Liver (tissue), 9 donors: ENCODE measurements around the gene E2F2. TPM values are rescaled to one million over a fixed set of nuclear protein-coding genes. Genes with fewer than 3 reads are reported as not detected.

ENCODE experiments used
- DNase-seq: peaks from one replicate; pipeline ENCODE4 v3.0.0-alpha.2; 2017; ENCODE audit warnings: low spot score
- H3K27ac ChIP-seq, 2 donors: one replicate each; pipeline ENCODE4 v1.7.0; 2013; ENCODE audit warnings: inconsistent platforms in 2 of 2, low read length in 2 of 2, control low read depth in 1 of 2, low read depth in 1 of 2, mild to moderate bottlenecking in 1 of 2
- H3K27me3 ChIP-seq, 4 donors: one replicate each; pipeline versions ENCODE4 v1.6.1 to v1.7.0; 2013; ENCODE audit warnings: low read length in 3 of 4, inconsistent platforms in 1 of 4, mild to moderate bottlenecking in 1 of 4, moderate library complexity in 1 of 4; ENCODE audit not compliant: control insufficient read depth in 4 of 4, insufficient read depth in 4 of 4
- H3K36me3 ChIP-seq, 4 donors: one replicate each; pipeline versions ENCODE4 v1.6.1 to v1.7.0; 2013; ENCODE audit warnings: low read length in 3 of 4, mild to moderate bottlenecking in 3 of 4, low read depth in 1 of 4, moderate library complexity in 1 of 4; ENCODE audit not compliant: control insufficient read depth in 4 of 4, insufficient read depth in 3 of 4
- H3K4me1 ChIP-seq, 4 donors: one replicate each; pipeline versions ENCODE4 v1.6.1 to v1.7.0; 2013; ENCODE audit warnings: low read length in 3 of 4, mild to moderate bottlenecking in 3 of 4, moderate library complexity in 1 of 4; ENCODE audit not compliant: control insufficient read depth in 4 of 4, insufficient read depth in 4 of 4
- H3K4me3 ChIP-seq, 3 donors: one replicate each; pipeline versions ENCODE4 v1.6.1 to v1.7.0; 2013; ENCODE audit warnings: low read length in 3 of 3, control low read depth in 1 of 3, low read depth in 1 of 3, mild to moderate bottlenecking in 1 of 3
- H3K9ac ChIP-seq, 2 donors: one replicate each; pipeline ENCODE4 v1.7.0; 2013; ENCODE audit warnings: low read length in 2 of 2, mild to moderate bottlenecking in 2 of 2, moderate library complexity in 2 of 2, control low read depth in 1 of 2, low read depth in 1 of 2
- H3K9me3 ChIP-seq, 4 donors: one replicate each; pipeline versions ENCODE4 v1.6.1 to v1.7.0; 2013; ENCODE audit warnings: low read length in 3 of 4; ENCODE audit not compliant: control insufficient read depth in 4 of 4
- ATF3 ChIP-seq: IDR thresholded peaks from 2 replicates; pipeline ENCODE4 v1.6.1; 2016; ENCODE audit warnings: antibody characterized with exemption
- CTCF ChIP-seq: fragments of 150-350 bp; IDR thresholded peaks from 2 replicates; pipeline ENCODE4 v1.5.1; 2017; ENCODE audit warnings: improper control_type of control experiment, low read depth, low read length; ENCODE audit not compliant: missing input control
- EGR1 ChIP-seq, 2 donors: IDR thresholded peaks; 2 replicates each; pipeline ENCODE4 v1.6.1; 2016 to 2018; ENCODE audit warnings: antibody characterized with exemption in 2 of 2, low read depth in 2 of 2
- FOXA2 ChIP-seq: IDR thresholded peaks from 2 replicates; pipeline ENCODE4 v1.6.1; 2016; ENCODE audit warnings: antibody characterized with exemption
- GABPA ChIP-seq, 2 donors: IDR thresholded peaks in 1 of 2; conservative IDR thresholded peaks in 1 of 2; 2 replicates each; pipeline ENCODE4 v1.6.1; 2016; ENCODE audit warnings: antibody characterized with exemption in 2 of 2, mild to moderate bottlenecking in 1 of 2, moderate library complexity in 1 of 2
- HNF4A ChIP-seq, 2 donors: conservative IDR thresholded peaks; 2 replicates each; pipeline ENCODE4 v1.6.1; 2016; ENCODE audit warnings: antibody characterized with exemption in 2 of 2, mild to moderate bottlenecking in 2 of 2
- JUND ChIP-seq, 2 donors: IDR thresholded peaks; 2 replicates each; pipeline ENCODE4 v1.6.1; 2016; ENCODE audit warnings: antibody characterized with exemption in 2 of 2
- MAX ChIP-seq: IDR thresholded peaks from 2 replicates; pipeline ENCODE4 v1.6.1; 2016; ENCODE audit warnings: antibody characterized with exemption
- NR2F2 ChIP-seq: IDR thresholded peaks from 2 replicates; pipeline ENCODE4 v1.6.1; 2016; ENCODE audit warnings: antibody characterized with exemption
- REST ChIP-seq: IDR thresholded peaks from 2 replicates; pipeline ENCODE4 v1.6.1; 2016; ENCODE audit warnings: antibody characterized with exemption, mild to moderate bottlenecking
- RXRA ChIP-seq, 2 donors: IDR thresholded peaks; 2 replicates each; pipeline ENCODE4 v1.6.1; 2017 to 2018; ENCODE audit warnings: antibody characterized with exemption in 2 of 2, mild to moderate bottlenecking in 1 of 2
- SP1 ChIP-seq: IDR thresholded peaks from 2 replicates; pipeline ENCODE4 v1.6.1; 2018; ENCODE audit warnings: antibody characterized with exemption, mild to moderate bottlenecking
- TAF1 ChIP-seq: conservative IDR thresholded peaks from 2 replicates; pipeline ENCODE4 v1.6.1; 2016; ENCODE audit warnings: antibody characterized with exemption, mild to moderate bottlenecking
- YY1 ChIP-seq: IDR thresholded peaks from 2 replicates; pipeline ENCODE4 v1.6.1; 2016; ENCODE audit warnings: antibody characterized with exemption, mild to moderate bottlenecking
- ZBTB33 ChIP-seq: IDR thresholded peaks from 2 replicates; pipeline ENCODE4 v1.6.1; 2016; ENCODE audit warnings: antibody characterized with exemption
- WGBS: extraction: QIAGEN DNeasy Blood & Tissue Kit; methylation state at CpG from one replicate; pipeline ENCODE4 v1.1.7; 2013; 5-methylcytosine and 5-hydroxymethylcytosine counted together
- polyA plus RNA-seq, 2 donors: library from polyadenylated mRNA; stranded (reverse) in 1 of 2; unstranded in 1 of 2; fragments of 200-250 nt in 1 of 2; fragments of >200 nt in 1 of 2; fragmentation: Nextera tagmentation in 1 of 2; extraction: Ambion mirVana in 1 of 2; gene quantifications; one replicate each; pipeline versions ENCODE4 v1.2.1 to v1.2.3, GENCODE V29; 2013 to 2015
- total RNA-seq, 2 donors: library from RNA; depleted of rRNA; stranded (reverse); fragments of >200 nt; gene quantifications; one replicate each; pipeline ENCODE4 v1.2.3, GENCODE V29; 2014
- donor health status: healthy.
- donor health status: healthy.
- donor health status: healthy.
- donor health status: healthy.
- donor health status: healthy.

The E2F2 gene
- total and polyA plus RNA-seq, 4 donors = 0.08 to 79.9 (median 0.44) TPM

GRCh38 chr1:23475134-23475628 lies 55.9 kb downstream of the E2F2 start:
- H3K9ac ChIP-seq = no peak overlapping the region
- H3K4me3 ChIP-seq = no peak overlapping the region
- peaks cover 23 to 79% (median 64%) of the 10 kb centered on the region in 4 donors for H3K4me1 ChIP-seq
- no peaks in the 10 kb centered on the region for H3K27me3 ChIP-seq
- no peaks in the 10 kb centered on the region for H3K36me3 ChIP-seq
- H3K27ac ChIP-seq = peak overlapping the region in 1 of 2 donors; percentile 52
- H3K9me3 ChIP-seq = no peaks in the 10 kb centered on the region
- 62% methylated on average over 6 of the region's 6 CpGs for WGBS
- no peak for TF ChIP-seq ATF3
- TF ChIP-seq HNF4A (conservative IDR thresholded peaks at IDR 0.05) = peak; percentile 31 to 35
- peak; percentile 66 for TF ChIP-seq SP1
- TF ChIP-seq RXRA (IDR thresholded peaks at IDR 0.05) = peak; percentile 25 to 49
- TF ChIP-seq ZBTB33 = no peak
- peak; percentile 65 for TF ChIP-seq YY1
- TF ChIP-seq FOXA2 = no peak
- TF ChIP-seq MAX = peak; percentile 24
- DNase-seq = no peak

- Histone ChIP-seq H3K27me3 (no peaks in the 10 kb centered on the region), H3K4me1 (peaks cover 17 to 65% (median 53%) of the 10 kb centered on the region in 4 donors), H3K4me3 (no peak overlapping the region), H3K27ac (peak overlapping the region; percentile 60 to 85), H3K36me3 (no peaks in the 10 kb centered on the region), H3K9me3 (no peaks in the 10 kb centered on the region), H3K9ac (no peak overlapping the region)
- no peak for DNase-seq
- 72% methylated on average over 6 of the region's 6 CpGs for WGBS
- TF ChIP-seq JUND (IDR thresholded peaks at IDR 0.05) (peak in 1 of 2 donors; percentile 52), EGR1 (IDR thresholded peaks at IDR 0.05; ENCODE audit: low read depth in 2 of 2) (no peak), HNF4A (conservative IDR thresholded peaks at IDR 0.05) (peak in 1 of 2 donors; percentile 3), GABPA (IDR thresholded peaks at IDR 0.05 in 1 of 2, conservative IDR thresholded peaks at IDR 0.05 in 1 of 2) (no peak), FOXA2 (peak; percentile 8), RXRA (IDR thresholded peaks at IDR 0.05) (peak; percentile 46 to 59)
These were observed 57.8 kb downstream of the E2F2 start for GRCh38 chr1:23473037-23473800.

GRCh38 chr1:23472351-23473036 lies 58.5 kb downstream of the E2F2 start:
- Histone ChIP-seq H3K27ac (peak overlapping the region; percentile 60 to 85), H3K9me3 (no peaks in the 10 kb centered on the region), H3K4me1 (peaks cover 15 to 59% (median 47%) of the 10 kb centered on the region in 4 donors), H3K4me3 (no peak overlapping the region), H3K27me3 (no peaks in the 10 kb centered on the region), H3K36me3 (no peaks in the 10 kb centered on the region), H3K9ac (no peak overlapping the region)
- WGBS = 54% methylated on average over 5 of the region's 5 CpGs
- DNase-seq = no peak
- TF ChIP-seq REST (no peak), TAF1 (no peak), MAX (no peak), RXRA (IDR thresholded peaks at IDR 0.05) (peak; percentile 15 to 56), GABPA (IDR thresholded peaks at IDR 0.05 in 1 of 2, conservative IDR thresholded peaks at IDR 0.05 in 1 of 2) (no peak), FOXA2 (no peak), ATF3 (no peak), CTCF (no peak), EGR1 (IDR thresholded peaks at IDR 0.05; ENCODE audit: low read depth in 2 of 2) (no peak), NR2F2 (no peak), SP1 (peak; percentile 72)
